Smooth muscle cell of the brain vasculature (primary cell): ENCODE data around the gene UST.

ENCODE experiments used
- DNase-seq: peaks from one replicate; pipeline ENCODE4 v3.0.0-alpha.2; 2012; ENCODE audit warnings: low read depth, low spot score

The UST gene

GRCh38 chr6:149118737-149119653 lies 372.2 kb downstream of the UST start:
- no peak for DNase-seq

GRCh38 chr6:149122850-149123821 lies 376.3 kb downstream of the UST start:
- DNase-seq = no peak

GRCh38 chr6:149125309-149125708 lies 378.5 kb downstream of the UST start:
- no peak for DNase-seq
